Hepatocyte (in vitro differentiated cells): ENCODE measurements around the gene FLYWCH2. TPM values are rescaled to one million over a fixed set of nuclear protein-coding genes. Genes with fewer than 3 reads are reported as not detected.

ENCODE experiments used
- DNase-seq: peaks from one replicate; pipeline ENCODE4 v3.0.0-alpha.2; 2016; ENCODE audit warnings: low spot score
- H2AFZ ChIP-seq: fragments of 200-600 bp; sonication (generic); 2 replicates; pipeline ENCODE4 v1.6.0; 2016; ENCODE audit warnings: antibody characterized with exemption, mild to moderate bottlenecking
- H3K27ac ChIP-seq: fragments of 200-600 bp; sonication (generic); 2 replicates; pipeline ENCODE4 v1.5.1; 2016; ENCODE audit warnings: mild to moderate bottlenecking
- H3K27me3 ChIP-seq: fragments of 200-600 bp; sonication (generic); 2 replicates; pipeline ENCODE4 v1.6.1; 2016
- H3K36me3 ChIP-seq: fragments of 200-600 bp; sonication (generic); replicated peaks from 2 replicates; pipeline ENCODE4 v1.5.1; 2016; ENCODE audit warnings: low read depth; ENCODE audit not compliant: insufficient read depth
- H3K4me1 ChIP-seq: fragments of 200-600 bp; sonication (generic); 2 replicates; pipeline ENCODE4 v1.5.1; 2016; ENCODE audit warnings: mild to moderate bottlenecking, moderate library complexity; ENCODE audit not compliant: insufficient read depth
- H3K4me2 ChIP-seq: fragments of 200-600 bp; sonication (generic); 2 replicates; pipeline ENCODE4 v1.6.0; 2016
- H3K4me3 ChIP-seq: fragments of 200-600 bp; sonication (generic); 2 replicates; pipeline ENCODE4 v1.5.1; 2016; ENCODE audit warnings: mild to moderate bottlenecking
- H3K79me2 ChIP-seq: fragments of 200-600 bp; sonication (generic); 2 replicates; pipeline ENCODE4 v1.6.0; 2017; ENCODE audit warnings: mild to moderate bottlenecking
- H3K9me2 ChIP-seq: fragments of 200-600 bp; sonication (generic); replicated peaks from 2 replicates; pipeline ENCODE4 v1.6.0; 2017; ENCODE audit warnings: mild to moderate bottlenecking; ENCODE audit not compliant: insufficient read depth
- H3K9me3 ChIP-seq: fragments of 200-600 bp; sonication (generic); 2 replicates; pipeline ENCODE4 v1.5.1; 2016; ENCODE audit warnings: low read depth, mild to moderate bottlenecking
- H4K20me1 ChIP-seq: fragments of 200-600 bp; sonication (generic); 2 replicates; pipeline ENCODE4 v1.6.0; 2016; ENCODE audit warnings: mild to moderate bottlenecking; ENCODE audit not compliant: insufficient read depth, poor library complexity, severe bottlenecking
- EZH2 ChIP-seq: fragments of 200-600 bp; sonication (generic); IDR thresholded peaks from 2 replicates; pipeline ENCODE4 v1.6.1; 2016; ENCODE audit warnings: antibody characterized with exemption, mild to moderate bottlenecking, borderline replicate concordance
- EZH2phosphoT487 ChIP-seq: fragments of 200-600 bp; sonication (generic); IDR thresholded peaks from one replicate; pipeline ENCODE4 v1.6.1; 2018; ENCODE audit warnings: antibody characterized with exemption, mild to moderate bottlenecking, low read depth, moderate library complexity; ENCODE audit not compliant: unreplicated experiment, severe bottlenecking
- WGBS: methylation state at CpG from one replicate; pipeline ENCODE4 v1.1.6; 2016; ENCODE audit warnings: low lambda C conversion rate; ENCODE audit errors: missing lambda C conversion rate; 5-methylcytosine and 5-hydroxymethylcytosine counted together
- polyA plus RNA-seq: library from polyadenylated mRNA; unstranded; fragments of >200 nt; fragmentation: Nextera tagmentation; extraction: Ambion mirVana; gene quantifications from 2 replicates; pipeline ENCODE4 v1.2.1, GENCODE V29; 2016
- total RNA-seq: library from RNA; depleted of rRNA; stranded (reverse); fragments of >200 nt; gene quantifications from 2 replicates; pipeline ENCODE4 v1.2.3, GENCODE V29; 2014
- TF ChIP-seq, protein P1 (sequence below): fragments of 200-600 bp; sonication (generic); IDR thresholded peaks from 2 replicates; pipeline ENCODE4 v1.5.1; 2016; ENCODE audit warnings: antibody characterized with exemption, mild to moderate bottlenecking; ENCODE audit not compliant: poor library complexity

Gene FLYWCH2, protein sequence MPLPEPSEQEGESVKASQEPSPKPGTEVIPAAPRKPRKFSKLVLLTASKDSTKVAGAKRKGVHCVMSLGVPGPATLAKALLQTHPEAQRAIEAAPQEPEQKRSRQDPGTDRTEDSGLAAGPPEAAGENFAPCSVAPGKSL
- total RNA-seq (31.6 and 45.1 TPM in 2 replicates), polyA plus RNA-seq (33.1 and 40.0 TPM in 2 replicates)

- Histone ChIP-seq H3K4me2 (peak within 1 kb of the TSS; percentile 95), H4K20me1 (no peaks in the 10 kb centered on the region), H3K27me3 (no peaks in the 10 kb centered on the region), H2AFZ (peak within 1 kb of the TSS; percentile 93), H3K27ac (peak within 1 kb of the TSS; percentile 89), H3K79me2 (peaks cover 17% of the 10 kb centered on the region), H3K4me3 (peak within 1 kb of the TSS; percentile 61), H3K4me1 (peaks cover 6% of the 10 kb centered on the region), H3K36me3 (no peaks in the 10 kb centered on the region), H3K9me2 (no peaks in the 10 kb centered on the region), H3K9me3 (no peaks in the 10 kb centered on the region)
- peak; percentile 98 for DNase-seq
- TF ChIP-seq, protein P1, sequence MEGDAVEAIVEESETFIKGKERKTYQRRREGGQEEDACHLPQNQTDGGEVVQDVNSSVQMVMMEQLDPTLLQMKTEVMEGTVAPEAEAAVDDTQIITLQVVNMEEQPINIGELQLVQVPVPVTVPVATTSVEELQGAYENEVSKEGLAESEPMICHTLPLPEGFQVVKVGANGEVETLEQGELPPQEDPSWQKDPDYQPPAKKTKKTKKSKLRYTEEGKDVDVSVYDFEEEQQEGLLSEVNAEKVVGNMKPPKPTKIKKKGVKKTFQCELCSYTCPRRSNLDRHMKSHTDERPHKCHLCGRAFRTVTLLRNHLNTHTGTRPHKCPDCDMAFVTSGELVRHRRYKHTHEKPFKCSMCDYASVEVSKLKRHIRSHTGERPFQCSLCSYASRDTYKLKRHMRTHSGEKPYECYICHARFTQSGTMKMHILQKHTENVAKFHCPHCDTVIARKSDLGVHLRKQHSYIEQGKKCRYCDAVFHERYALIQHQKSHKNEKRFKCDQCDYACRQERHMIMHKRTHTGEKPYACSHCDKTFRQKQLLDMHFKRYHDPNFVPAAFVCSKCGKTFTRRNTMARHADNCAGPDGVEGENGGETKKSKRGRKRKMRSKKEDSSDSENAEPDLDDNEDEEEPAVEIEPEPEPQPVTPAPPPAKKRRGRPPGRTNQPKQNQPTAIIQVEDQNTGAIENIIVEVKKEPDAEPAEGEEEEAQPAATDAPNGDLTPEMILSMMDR: no peak
- 2% methylated on average over 52 of the region's 73 CpGs for WGBS
Measured at GRCh38 chr16:2882650-2883457, at the start of gene FLYWCH2. FLYWCH2 (plus strand) TSS chr16:2883215; CDS start chr16:2896450, 13,235 bp downstream.

DNA sequence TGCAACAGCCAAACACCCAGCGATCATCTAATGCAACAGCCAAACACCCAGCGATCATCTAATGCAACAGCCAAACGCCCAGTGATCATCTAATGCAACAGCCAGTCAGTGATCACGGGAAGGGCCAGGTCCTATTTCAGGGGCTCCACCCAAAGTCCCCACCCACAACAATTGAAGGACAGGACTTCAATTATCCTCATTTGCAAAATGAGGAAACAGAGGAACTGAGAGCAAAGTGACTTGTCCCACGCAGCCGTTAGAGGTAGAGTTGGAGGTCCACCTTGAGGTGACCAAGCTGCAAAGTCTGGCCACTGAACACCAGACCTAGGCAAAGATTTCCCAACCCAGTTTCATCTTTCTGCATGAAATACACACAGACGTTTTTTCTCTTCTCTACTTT is 49.2 kb upstream of the FLYWCH2 start:
- Histone ChIP-seq H3K9me2 (no peaks in the 10 kb centered on the region), H3K4me2 (no peak overlapping the region), H3K27me3 (no peaks in the 10 kb centered on the region), H3K36me3 (no peaks in the 10 kb centered on the region), H4K20me1 (no peaks in the 10 kb centered on the region), H3K79me2 (no peaks in the 10 kb centered on the region), H3K27ac (no peak overlapping the region), H3K4me3 (no peak overlapping the region), H2AFZ (no peak overlapping the region), H3K4me1 (peaks cover 13% of the 10 kb centered on the region), H3K9me3 (no peaks in the 10 kb centered on the region)
- WGBS: 71% methylated on average over 7 of the region's 7 CpGs
- no peak for TF ChIP-seq EZH2phosphoT487
- no peak for TF ChIP-seq EZH2
- TF ChIP-seq, protein P1: no peak
- DNase-seq: no peak

DNA sequence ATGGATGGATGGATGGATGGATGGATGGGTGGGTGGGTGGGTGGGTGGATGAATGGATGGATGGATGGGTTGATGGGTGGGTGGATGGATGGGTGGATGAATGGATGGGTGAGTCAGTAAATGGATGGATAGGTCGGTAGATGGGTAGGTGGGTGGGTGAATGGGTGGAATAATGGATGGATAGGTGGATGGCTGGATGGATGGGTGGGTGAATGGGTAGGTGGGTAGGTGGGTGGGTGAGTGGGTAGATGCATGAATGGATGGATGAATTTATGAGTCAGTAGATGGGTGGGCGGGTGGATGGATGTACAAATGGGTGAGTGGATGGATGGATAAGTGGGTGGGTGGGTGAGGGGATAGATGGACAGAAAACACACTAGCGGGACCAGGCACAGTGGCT is 48.0 kb upstream of the FLYWCH2 start:
- peak overlapping the region; percentile 76 for H3K27ac ChIP-seq
- WGBS: 100% methylated on average over 1 of the region's 3 CpGs
- no peak for DNase-seq

More for the DNA sequence above, 48.0 kb upstream of the FLYWCH2 start:
- Histone ChIP-seq H3K4me1 (peaks cover 9% of the 10 kb centered on the region), H3K9me2 (no peaks in the 10 kb centered on the region), H3K79me2 (no peaks in the 10 kb centered on the region), H4K20me1 (no peaks in the 10 kb centered on the region), H3K4me2 (no peak overlapping the region), H3K4me3 (no peak overlapping the region), H3K36me3 (no peaks in the 10 kb centered on the region), H2AFZ (no peak overlapping the region), H3K9me3 (no peaks in the 10 kb centered on the region), H3K27me3 (no peaks in the 10 kb centered on the region)
- TF ChIP-seq, protein P1: no peak
- TF ChIP-seq EZH2phosphoT487 (no peak), EZH2 (no peak)
